ENCODE data around the gene PLA2G2F.

- no peak for TF ChIP-seq PKNOX1 (IDR thresholded peaks at IDR 0.05)
- TF ChIP-seq BHLHE40 (IDR thresholded peaks at IDR 0.05; ENCODE audit: borderline replicate concordance): no peak
- TF ChIP-seq NFRKB (IDR thresholded peaks at IDR 0.05): no peak
- TF ChIP-seq SP1 (IDR thresholded peaks at IDR 0.05): no peak
- TF ChIP-seq FOXM1 (IDR thresholded peaks at IDR 0.05; ENCODE audit: borderline replicate concordance): no peak
- TF ChIP-seq FOXA1 (IDR thresholded peaks at IDR 0.05): no peak
- TF ChIP-seq ZNF384 (IDR thresholded peaks at IDR 0.05): no peak
- no peak for TF ChIP-seq L3MBTL2 (conservative IDR thresholded peaks at IDR 0.05)
- no peak for TF ChIP-seq ARNT (IDR thresholded peaks at IDR 0.05)
Measured at GRCh38 chr1:20126041-20126805, 12.9 kb upstream of the PLA2G2F start.

Measured in HEK293T (cell line).